B cell (primary cell): ENCODE results near the gene RALGAPA2. TPM values are rescaled to one million over a fixed set of nuclear protein-coding genes. Genes with fewer than 3 reads are reported as not detected.

Experiments
- ATAC-seq: fragments of 200-7000 bp; cut with Tn5 transposase; one replicate; pipeline ENCODE4 v1.10.0; 2021; ENCODE audit warnings: low read depth, mild to moderate bottlenecking, moderate number of reproducible peaks, moderate library complexity
- CTCF ChIA-PET: fragments of 350-600 bp; sonication (Branson Sonifier 250); formaldehyde crosslinking; loops from one replicate; lab custom pipeline; 2021; ENCODE audit warnings: antibody characterized with exemption, inconsistent platforms; lab: Charles Lee
- POLR2A ChIA-PET: fragments of 350-600 bp; sonication (Branson Sonifier 250); formaldehyde crosslinking; loops from one replicate; lab custom pipeline; 2021; ENCODE audit warnings: antibody characterized with exemption; lab: Charles Lee
- DNase-seq: peaks from one replicate; pipeline ENCODE4 v3.0.0; 2013
- H2AFZ ChIP-seq: 2 replicates; pipeline ENCODE4 v1.6.1; 2012; ENCODE audit warnings: mild to moderate bottlenecking, low read depth, low read length; ENCODE audit not compliant: insufficient read depth, poor library complexity, severe bottlenecking
- H3K27ac ChIP-seq, 2 donors: 1 replicate in 1 of 2; 2 replicates in 1 of 2; pipeline ENCODE4 v1.5.1; 2012 to 2013; ENCODE audit warnings: low read length in 2 of 2, mild to moderate bottlenecking in 2 of 2, moderate library complexity in 1 of 2
- H3K27me3 ChIP-seq, 4 experiments: fragments of 200-600 bp in 1 of 4; sonication (generic) in 1 of 4; replicated peaks in 1 of 4; 1 replicate in 2 of 4; 2 replicates in 2 of 4; pipeline versions ENCODE4 v1.6.1 to v1.7.0; 2013 to 2016; ENCODE audit warnings: low read length in 3 of 4, mild to moderate bottlenecking in 2 of 4, mixed read lengths in 1 of 4, moderate library complexity in 1 of 4; ENCODE audit not compliant: insufficient read depth in 4 of 4, control insufficient read depth in 3 of 4; ENCODE audit errors: control extremely low read depth in 1 of 4
- H3K36me3 ChIP-seq, 2 experiments: replicated peaks in 1 of 2; 1 replicate in 1 of 2; 2 replicates in 1 of 2; pipeline versions ENCODE4 v1.6.1 to v1.7.1; 2013; ENCODE audit warnings: low read length in 1 of 2; ENCODE audit not compliant: insufficient read depth in 2 of 2, control insufficient read depth in 1 of 2; ENCODE audit errors: control extremely low read depth in 1 of 2, extremely low read depth in 1 of 2
- H3K4me1 ChIP-seq, 2 donors: fragments of 200-600 bp in 1 of 2; sonication (generic) in 1 of 2; 1 replicate in 1 of 2; 2 replicates in 1 of 2; pipeline versions ENCODE4 v1.5.1 to v1.6.1; 2013 to 2017; ENCODE audit warnings: low read length in 2 of 2; ENCODE audit not compliant: control insufficient read depth in 2 of 2, insufficient read depth in 2 of 2
- H3K4me2 ChIP-seq: replicated peaks from 2 replicates; pipeline ENCODE3; 2012; ENCODE audit warnings: mild to moderate bottlenecking, low read depth, low read length; ENCODE audit not compliant: poor library complexity, severe bottlenecking
- H3K4me3 ChIP-seq, 5 experiments: fragments of 200-600 bp in 1 of 5; sonication (generic) in 1 of 5; 1 replicate in 3 of 5; 2 replicates in 2 of 5; pipeline versions ENCODE4 v1.5.1 to v1.7.0; 2011 to 2016; ENCODE audit warnings: low read length in 4 of 5, mild to moderate bottlenecking in 4 of 5, low read depth in 2 of 5, control low read depth in 1 of 5, moderate library complexity in 1 of 5; ENCODE audit not compliant: insufficient read depth in 1 of 5; ENCODE audit errors: control extremely low read depth in 1 of 5, extremely low read depth in 1 of 5
- H3K79me2 ChIP-seq: fragments of 200-600 bp; sonication (generic); one replicate; pipeline ENCODE4 v1.6.0; 2016; ENCODE audit warnings: low read length; ENCODE audit not compliant: control insufficient read depth, insufficient read depth
- H3K9ac ChIP-seq: fragments of 200-600 bp; sonication (generic); 2 replicates; pipeline ENCODE4 v1.6.1; 2017; ENCODE audit warnings: mild to moderate bottlenecking, low read length, moderate library complexity
- H3K9me3 ChIP-seq, 3 donors: one replicate each; pipeline versions ENCODE4 v1.6.1 to v1.7.1; 2013; ENCODE audit warnings: low read length in 2 of 3; ENCODE audit not compliant: control insufficient read depth in 2 of 3, insufficient read depth in 1 of 3; ENCODE audit errors: control extremely low read depth in 1 of 3
- H4K20me1 ChIP-seq: 2 replicates; pipeline ENCODE4 v1.6.0; 2012; ENCODE audit warnings: mild to moderate bottlenecking, low read length; ENCODE audit not compliant: insufficient read depth, control insufficient read depth, poor library complexity, severe bottlenecking
- H3K27ac Mint-ChIP-seq: one replicate; pipeline ENCODE4 v1.8.0; 2021; ENCODE audit warnings: mixed read lengths
- H3K27me3 Mint-ChIP-seq: one replicate; pipeline ENCODE4 v1.8.0; 2021; ENCODE audit warnings: mixed read lengths
- H3K4me1 Mint-ChIP-seq: one replicate; pipeline ENCODE4 v1.8.0; 2021; ENCODE audit warnings: mixed read lengths
- H3K4me3 Mint-ChIP-seq: one replicate; pipeline ENCODE4 v1.8.0; 2021; ENCODE audit warnings: mixed read lengths
- H3K9me3 Mint-ChIP-seq: one replicate; pipeline ENCODE4 v1.8.0; 2022; ENCODE audit warnings: mixed read lengths; ENCODE audit not compliant: insufficient read depth
- CTCF ChIP-seq: fragments of 200-600 bp; IDR thresholded peaks from one replicate; pipeline ENCODE4 v1.8.0; 2022; ENCODE audit warnings: antibody characterized with exemption, mild to moderate bottlenecking
- EZH2 ChIP-seq: IDR thresholded peaks from 2 replicates; pipeline ENCODE4 v1.6.1; 2012; ENCODE audit warnings: borderline replicate concordance, low read depth, mild to moderate bottlenecking, moderate library complexity, low read length; ENCODE audit not compliant: insufficient read depth, poor library complexity, severe bottlenecking
- WGBS: methylation state at CpG from one replicate; pipeline ENCODE4 v1.1.5; 2013; ENCODE audit warnings: missing lambda C conversion rate; ENCODE audit not compliant: insufficient coverage; 5-methylcytosine and 5-hydroxymethylcytosine counted together
- intact Hi-C: fragments of 100-400 bp; cut with micrococcal nuclease; formaldehyde crosslinking; loops from one replicate; pipeline ENCODE4 v1.10.0; 2022
- polyA plus RNA-seq: library from polyadenylated mRNA; depleted of rRNA; stranded (reverse); fragments of >200 nt; gene quantifications from 2 replicates; pipeline ENCODE4 v1.2.3, GENCODE V29; 2012
- total RNA-seq, 2 donors: library from RNA; stranded (reverse); fragments of 120-200 nt in 1 of 2; gene quantifications; 1 replicate in 1 of 2; 2 replicates in 1 of 2; pipeline versions ENCODE4 v1.2.3 to v1.2.4, GENCODE V29; 2013 to 2022

Gene RALGAPA2
- total and polyA plus RNA-seq, 2 donors (not counting 1 experiment from before 2014, with no cell fraction given) = 6.4 to 33.1 TPM

GRCh38 chr20:20627471-20627870 is 85.0 kb downstream of the RALGAPA2 start:
- no peak overlapping the region for H3K4me3 Mint-ChIP-seq
- Histone ChIP-seq H2AFZ (no peak overlapping the region), H3K4me1 (no peaks in the 10 kb centered on the region), H4K20me1 (no peaks in the 10 kb centered on the region), H3K4me3 (no peak overlapping the region), H3K27me3 (no peaks in the 10 kb centered on the region), H3K4me2 (no peak overlapping the region), H3K9me3 (no peaks in the 10 kb centered on the region), H3K79me2 (no peaks in the 10 kb centered on the region), H3K27ac (no peak overlapping the region), H3K9ac (no peak overlapping the region), H3K36me3 (peaks cover 10 to 19% of the 10 kb centered on the region in 2 experiments)
- intact Hi-C loops = no loop called here
- H3K27me3 Mint-ChIP-seq = no peaks in the 10 kb centered on the region
- ChIA-PET POLR2A (no interaction called here), CTCF (no interaction called here)
- WGBS = 94% methylated on average over 2 of the region's 4 CpGs
- no peak for TF ChIP-seq CTCF
- no peak for TF ChIP-seq EZH2
- DNase-seq (no peak), ATAC-seq (no peak)
- no peak overlapping the region for H3K27ac Mint-ChIP-seq
- no peaks in the 10 kb centered on the region for H3K4me1 Mint-ChIP-seq
- no peaks in the 10 kb centered on the region for H3K9me3 Mint-ChIP-seq

DNA sequence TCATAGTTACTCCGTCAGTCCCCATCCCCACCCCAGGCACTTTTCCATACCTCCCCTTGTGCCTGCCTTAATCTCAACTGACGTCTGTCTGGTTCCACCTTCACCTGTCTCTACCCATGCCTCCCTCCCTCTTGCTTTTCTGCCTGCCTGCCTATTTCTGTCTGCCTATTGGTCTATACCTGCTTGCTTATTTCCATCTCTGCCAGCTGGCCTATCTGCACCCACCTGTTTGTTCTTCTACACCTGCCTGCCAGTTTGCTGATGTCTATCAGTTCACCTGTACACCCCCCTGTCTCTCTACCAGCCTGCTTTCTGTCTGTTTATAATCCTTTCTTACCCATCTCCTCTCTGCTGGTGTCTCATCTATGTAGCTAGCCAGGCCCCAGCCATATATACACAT is 87.5 kb downstream of the RALGAPA2 start:
- no peaks in the 10 kb centered on the region for H3K9me3 Mint-ChIP-seq

More for the DNA sequence above, 87.5 kb downstream of the RALGAPA2 start:
- Histone ChIP-seq H2AFZ (no peak overlapping the region), H3K27ac (no peak overlapping the region), H3K36me3 (peaks cover 14 to 22% of the 10 kb centered on the region in 2 experiments), H3K4me3 (no peak overlapping the region), H3K9me3 (no peaks in the 10 kb centered on the region), H4K20me1 (no peaks in the 10 kb centered on the region), H3K4me1 (no peaks in the 10 kb centered on the region), H3K27me3 (no peaks in the 10 kb centered on the region), H3K9ac (no peak overlapping the region), H3K4me2 (no peak overlapping the region), H3K79me2 (no peaks in the 10 kb centered on the region)
- H3K4me1 Mint-ChIP-seq = no peaks in the 10 kb centered on the region
- no peaks in the 10 kb centered on the region for H3K27me3 Mint-ChIP-seq
- POLR2A ChIA-PET = no interaction called here
- intact Hi-C loops = no loop called here
- no peak overlapping the region for H3K4me3 Mint-ChIP-seq
- DNase-seq = no peak
- H3K27ac Mint-ChIP-seq = no peak overlapping the region
- TF ChIP-seq EZH2 (no peak), CTCF (no peak)
- ATAC-seq = no peak
- CTCF ChIA-PET = no interaction called here
- WGBS = 96% methylated on average over 2 of the region's 2 CpGs
